SK-N-SH (cell line): ENCODE measurements around the gene CNN2. TPM values are rescaled to one million over a fixed set of nuclear protein-coding genes. Genes with fewer than 3 reads are reported as not detected.

Experiments
- CTCF ChIA-PET: fragments of 300-600, 350-600 bp; formaldehyde crosslinking; extraction: SDS; loops from one replicate; lab custom pipeline; 2021; lab: Yijun Ruan, JAX
- POLR2A ChIA-PET: fragments of 350-600 bp; sonication (Branson Sonifier 250); formaldehyde crosslinking; extraction: SDS; loops from one replicate; lab custom pipeline; 2020; ENCODE audit warnings: antibody characterized with exemption, inconsistent platforms; lab: Yijun Ruan, JAX
- DNase-seq: peaks from one replicate; pipeline ENCODE4 v3.0.0; 2012
- H2AFZ ChIP-seq: fragments of 200-600 bp; sonication (generic); 2 replicates; pipeline ENCODE4 v1.8.1; 2016; ENCODE audit warnings: antibody characterized with exemption, mild to moderate bottlenecking, low read depth
- H3F3A ChIP-seq: fragments of 200-600 bp; sonication (generic); replicated peaks from 2 replicates; pipeline ENCODE3; 2016; ENCODE audit warnings: antibody characterized with exemption, mild to moderate bottlenecking; ENCODE audit not compliant: insufficient read depth
- H3K27ac ChIP-seq, 2 experiments: fragments of 200-500 bp in 1 of 2; fragments of 200-600 bp in 1 of 2; sonication (Bioruptor generic) in 1 of 2; sonication (generic), shearing (Covaris generic) in 1 of 2; 2 replicates each; pipeline versions ENCODE4 v1.5.1 to v1.6.1; 2014 to 2016; ENCODE audit warnings: low read depth in 2 of 2, inconsistent platforms in 1 of 2, low read length in 1 of 2, mild to moderate bottlenecking in 1 of 2, mixed read lengths in 1 of 2
- H3K27me3 ChIP-seq: fragments of 200-600 bp; sonication (generic), shearing (Covaris generic); 2 replicates; pipeline ENCODE4 v1.6.1; 2016; ENCODE audit warnings: mixed run types; ENCODE audit not compliant: insufficient read depth
- H3K36me3 ChIP-seq, 2 experiments: fragments of 200-500 bp in 1 of 2; fragments of 200-600 bp in 1 of 2; sonication (Bioruptor generic) in 1 of 2; sonication (generic) in 1 of 2; replicated peaks in 1 of 2; 2 replicates each; pipeline versions ENCODE3 to v1.5.1; 2014 to 2016; ENCODE audit warnings: low read length in 1 of 2, mild to moderate bottlenecking in 1 of 2; ENCODE audit not compliant: insufficient read depth in 2 of 2, control insufficient read depth in 1 of 2
- H3K4me1 ChIP-seq, 2 experiments: fragments of 200-500 bp in 1 of 2; fragments of 200-600 bp in 1 of 2; sonication (Bioruptor generic) in 1 of 2; sonication (generic), shearing (Covaris generic) in 1 of 2; 2 replicates each; pipeline versions ENCODE4 v1.5.1 to v1.6.1; 2014 to 2016; ENCODE audit warnings: low read depth in 1 of 2, low read length in 1 of 2, mixed run types in 1 of 2; ENCODE audit not compliant: insufficient read depth in 2 of 2, control insufficient read depth in 1 of 2
- H3K4me2 ChIP-seq: fragments of 200-600 bp; sonication (generic), shearing (Covaris generic); 2 replicates; pipeline ENCODE4 v1.6.1; 2017; ENCODE audit warnings: mixed run types
- H3K4me3 ChIP-seq, 2 experiments: fragments of 200-500 bp in 1 of 2; fragments of 200-600 bp in 1 of 2; sonication (Bioruptor generic) in 1 of 2; sonication (generic), shearing (Covaris generic) in 1 of 2; 2 replicates each; pipeline versions ENCODE4 v1.5.1 to v1.8.1; 2014 to 2016; ENCODE audit warnings: low read depth in 2 of 2, inconsistent platforms in 1 of 2, low read length in 1 of 2, mild to moderate bottlenecking in 1 of 2, mixed read lengths in 1 of 2, moderate library complexity in 1 of 2
- H3K79me2 ChIP-seq: fragments of 200-600 bp; sonication (generic); 2 replicates; pipeline ENCODE4 v1.8.1; 2017; ENCODE audit warnings: mild to moderate bottlenecking; ENCODE audit not compliant: insufficient read depth
- H3K9ac ChIP-seq: fragments of 200-600 bp; sonication (generic); 2 replicates; pipeline ENCODE4 v1.6.1; 2017; ENCODE audit warnings: mixed run types
- H3K9me2 ChIP-seq: fragments of 200-600 bp; sonication (generic); 2 replicates; pipeline ENCODE4 v1.6.1; 2017; ENCODE audit warnings: mixed run types
- H3K9me3 ChIP-seq: fragments of 200-600 bp; sonication (generic); 2 replicates; pipeline ENCODE4 v1.6.1; 2017; ENCODE audit warnings: mixed run types, mild to moderate bottlenecking, moderate library complexity
- H4K20me1 ChIP-seq: fragments of 200-600 bp; sonication (generic); 2 replicates; pipeline ENCODE4 v1.6.1; 2017; ENCODE audit warnings: mild to moderate bottlenecking, mixed run types; ENCODE audit not compliant: insufficient read depth
- CHD2 ChIP-seq: fragments of 150-350 bp; IDR thresholded peaks from 2 replicates; pipeline ENCODE4 v1.6.1; 2018; ENCODE audit warnings: low read length; ENCODE audit not compliant: partially characterized antibody
- EZH2phosphoT487 ChIP-seq: fragments of 200-600 bp; sonication (generic); IDR thresholded peaks from 2 replicates; pipeline ENCODE4 v1.6.1; 2017; ENCODE audit warnings: low read depth, mixed run types, mild to moderate bottlenecking, antibody characterized with exemption, moderate library complexity, borderline replicate concordance
- FOXJ3 ChIP-seq: sonication (generic); formaldehyde crosslinking; IDR thresholded peaks from 2 replicates; pipeline ENCODE4 v1.5.1; 2020; ENCODE audit warnings: mild to moderate bottlenecking, missing genetic modification reagents
- GABPA ChIP-seq: IDR thresholded peaks from 2 replicates; pipeline ENCODE4 v1.4.0; 2012; ENCODE audit warnings: low read depth, mild to moderate bottlenecking
- JUND ChIP-seq: IDR thresholded peaks from 2 replicates; pipeline ENCODE4 v1.4.0; 2012
- NRF1 ChIP-seq: IDR thresholded peaks from 2 replicates; pipeline ENCODE4 v1.6.1; 2012; ENCODE audit warnings: low read depth, mild to moderate bottlenecking, low read length
- RAD21 ChIP-seq: IDR thresholded peaks from 2 replicates; pipeline ENCODE4 v1.6.1; 2012; ENCODE audit warnings: mild to moderate bottlenecking, low read length
- RCOR1 ChIP-seq: fragments of 150-350 bp; IDR thresholded peaks from 2 replicates; pipeline ENCODE4 v1.6.1; 2017; ENCODE audit warnings: antibody characterized with exemption, low read length
- REST ChIP-seq: IDR thresholded peaks from 2 replicates; pipeline ENCODE4 v1.6.1; 2012; ENCODE audit warnings: mild to moderate bottlenecking, low read depth, low read length, moderate library complexity
- RFX5 ChIP-seq: IDR thresholded peaks from 2 replicates; pipeline ENCODE4 v1.6.1; 2012; ENCODE audit warnings: mild to moderate bottlenecking, improper control_type of control experiment, low read length
- SIN3A ChIP-seq: IDR thresholded peaks from 2 replicates; pipeline ENCODE4 v1.6.1; 2012; ENCODE audit warnings: low read depth, mild to moderate bottlenecking, low read length, moderate library complexity, borderline replicate concordance
- TAF1 ChIP-seq: IDR thresholded peaks from 2 replicates; pipeline ENCODE4 v1.6.1; 2012; ENCODE audit warnings: low read depth, mild to moderate bottlenecking, low read length, moderate library complexity, borderline replicate concordance
- TCF12 ChIP-seq: IDR thresholded peaks from 2 replicates; pipeline ENCODE4 v1.4.0; 2012
- USF1 ChIP-seq: IDR thresholded peaks from 2 replicates; pipeline ENCODE4 v1.4.0; 2012; ENCODE audit warnings: low read depth, borderline replicate concordance
- WGBS: methylation state at CpG from one replicate; pipeline ENCODE4 v1.1.6; 2017; ENCODE audit warnings: low lambda C conversion rate; 5-methylcytosine and 5-hydroxymethylcytosine counted together
- polyA plus RNA-seq, 3 experiments: library from polyadenylated mRNA; depleted of rRNA; stranded (reverse); fragments of >200 nt; gene quantifications; 2 replicates each; pipeline ENCODE4 v1.2.3, GENCODE V29; 2012

CNN2 gene
- polyA plus RNA-seq, 1 of the 3 experiments (the other 2 are of a cell fraction) = 279 TPM

- H3K36me3 ChIP-seq = peaks cover 0 to 13% of the 10 kb centered on the region in 2 experiments
- no peak for TF ChIP-seq CHD2
- no peak for TF ChIP-seq FOXJ3 (CRISPR knock-in tag)
- no peak for TF ChIP-seq JUND
- no peak for TF ChIP-seq TAF1
- TF ChIP-seq RFX5 = no peak
- no peak for TF ChIP-seq TCF12
- TF ChIP-seq EZH2phosphoT487 = no peak
- TF ChIP-seq NRF1 = no peak
- TF ChIP-seq SIN3A = no peak
- TF ChIP-seq RAD21 = no peak
- no peak for TF ChIP-seq REST
- no peak for TF ChIP-seq USF1
- TF ChIP-seq RCOR1 = no peak
- no peak for TF ChIP-seq GABPA
- TF ChIP-seq, all 33 proteins: peak for 0
- WGBS = 73% methylated on average over 45 of the region's 70 CpGs
- H3K27ac ChIP-seq = no peak overlapping the region
- DNase-seq = no peak
- peaks cover 0 to 4% of the 10 kb centered on the region in 2 experiments; a peak in 1 of 4 replicates for H3K4me1 ChIP-seq
- no peaks in the 10 kb centered on the region for H3K79me2 ChIP-seq
- H4K20me1 ChIP-seq = no peaks in the 10 kb centered on the region
- no peak overlapping the region for H2AFZ ChIP-seq
- CTCF ChIA-PET = interaction anchor here (0.7 to 2.3 kb wide), 5 partner anchors 14 to 709 kb away, joined by 3 to 6 read pairs (median 5); no protein-coding TSS in a partner anchor
- H3K9me3 ChIP-seq = no peaks in the 10 kb centered on the region
- no peak overlapping the region for H3K4me3 ChIP-seq
- H3K4me2 ChIP-seq = no peak overlapping the region
- H3K27me3 ChIP-seq = peaks cover 22% of the 10 kb centered on the region
- H3K9ac ChIP-seq = no peak overlapping the region
- H3K9me2 ChIP-seq = no peaks in the 10 kb centered on the region
- peaks cover 19% of the 10 kb centered on the region for H3F3A ChIP-seq
- POLR2A ChIA-PET = no interaction called here
Observed at GRCh38 chr19:1004803-1005664, 21.4 kb upstream of the CNN2 start.
